GM06990 (cell line): Measurements from ENCODE around the gene CKAP5.

Source experiments
- DNase-seq: peaks from one replicate; pipeline ENCODE4 v3.0.0-alpha.2; 2011; ENCODE audit not compliant: insufficient read length; ENCODE audit errors: extremely low read depth
- H3K27me3 ChIP-seq: replicated peaks from 2 replicates; pipeline ENCODE4 v1.6.0; 2011; ENCODE audit warnings: low read length; ENCODE audit not compliant: control insufficient read depth, insufficient read depth
- H3K36me3 ChIP-seq: 2 replicates; pipeline ENCODE4 v1.5.1; 2011; ENCODE audit warnings: low read length; ENCODE audit not compliant: control insufficient read depth, insufficient read depth
- H3K4me3 ChIP-seq: replicated peaks from 2 replicates; pipeline ENCODE4 v1.5.1; 2011; ENCODE audit warnings: low read depth, mild to moderate bottlenecking, control low read depth, low read length
- CTCF ChIP-seq: IDR thresholded peaks from 2 replicates; pipeline ENCODE4 v1.5.1; 2011; ENCODE audit warnings: low read length, control low read depth, mild to moderate bottlenecking, inconsistent platforms; ENCODE audit not compliant: insufficient read depth, poor library complexity, severe bottlenecking

Gene CKAP5

DNA sequence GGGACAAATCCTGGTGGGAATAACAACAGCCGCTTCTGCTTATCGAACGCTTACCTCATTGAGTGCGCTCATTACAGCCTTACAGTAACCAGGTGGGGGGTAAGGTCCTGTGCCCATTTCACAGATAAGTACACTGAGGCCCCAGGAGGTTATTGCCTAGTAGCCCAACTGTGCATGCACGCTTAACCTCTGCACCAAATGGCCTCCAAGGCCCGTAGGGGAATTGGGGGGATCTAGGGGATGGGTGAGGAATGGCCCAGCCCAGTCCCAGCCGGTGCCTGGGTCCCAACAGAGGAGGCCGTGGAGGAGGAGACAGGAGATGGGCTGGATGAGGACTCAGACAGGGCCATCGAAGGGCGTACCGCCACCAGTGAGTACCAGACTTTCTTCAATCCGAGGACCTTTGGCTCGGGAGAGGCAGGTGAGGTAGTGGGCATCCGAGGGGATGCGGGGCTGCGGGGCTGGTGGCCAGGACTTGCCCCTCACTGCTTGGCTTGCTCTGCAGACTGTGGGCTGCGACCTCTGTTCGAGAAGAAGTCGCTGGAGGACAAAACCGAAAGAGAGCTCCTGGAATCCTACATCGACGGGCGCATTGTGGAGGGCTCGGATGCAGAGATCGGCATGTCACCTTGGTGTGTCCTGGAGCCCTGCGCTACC is 119.7 kb downstream of the CKAP5 start:
- Histone ChIP-seq H3K27me3 (no peaks in the 10 kb centered on the region), H3K36me3 (no peaks in the 10 kb centered on the region), H3K4me3 (no peak overlapping the region)
- DNase-seq: no peak
- TF ChIP-seq CTCF: no peak

GRCh38 chr11:46725338-46726205 is 120.5 kb downstream of the CKAP5 start:
- H3K36me3 ChIP-seq: no peaks in the 10 kb centered on the region
- DNase-seq: no peak

DNA sequence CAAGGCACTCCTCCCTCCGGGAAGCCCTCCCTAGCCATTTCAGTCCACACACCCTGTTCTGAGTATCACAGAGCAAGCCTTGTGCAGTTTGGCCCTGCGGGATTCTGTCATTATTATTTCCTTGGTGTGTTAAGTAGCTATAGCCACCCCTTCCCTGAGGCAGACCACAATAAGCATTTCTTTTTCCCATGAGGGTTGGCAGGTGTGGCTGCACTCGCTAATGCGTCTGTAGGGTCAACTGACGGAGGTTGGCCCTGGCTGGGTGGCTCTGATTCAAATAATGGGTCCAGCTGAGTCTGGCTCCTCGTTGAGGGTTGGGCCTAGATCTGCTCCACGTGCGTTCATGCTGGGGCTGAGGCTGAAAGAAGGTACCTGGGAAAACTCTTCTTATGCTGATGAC is 122.0 kb downstream of the CKAP5 start:
- no peaks in the 10 kb centered on the region for H3K27me3 ChIP-seq
- DNase-seq: no peak
- no peak for TF ChIP-seq CTCF
- no peaks in the 10 kb centered on the region for H3K36me3 ChIP-seq
- H3K4me3 ChIP-seq: no peak overlapping the region

More at GRCh38 chr11:46725338-46726205, 120.5 kb downstream of the CKAP5 start:
- TF ChIP-seq CTCF: no peak
- H3K27me3 ChIP-seq: no peaks in the 10 kb centered on the region
- no peak overlapping the region for H3K4me3 ChIP-seq

DNA sequence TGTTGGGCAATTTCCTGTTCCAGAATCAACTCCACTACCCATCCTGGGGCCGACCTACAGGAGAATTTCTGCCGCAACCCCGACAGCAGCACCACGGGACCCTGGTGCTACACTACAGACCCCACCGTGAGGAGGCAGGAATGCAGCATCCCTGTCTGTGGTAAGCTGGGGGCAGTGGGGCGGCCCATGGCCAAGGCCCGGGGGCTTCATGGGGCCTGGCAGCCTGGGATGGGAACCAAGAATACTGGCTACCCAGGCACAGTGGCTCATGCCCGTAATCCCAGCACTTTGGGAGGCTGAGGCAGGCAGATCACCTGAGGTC is 122.8 kb downstream of the CKAP5 start:
- Histone ChIP-seq H3K36me3 (no peaks in the 10 kb centered on the region), H3K27me3 (no peaks in the 10 kb centered on the region), H3K4me3 (no peak overlapping the region)
- no peak for TF ChIP-seq CTCF
- no peak for DNase-seq

DNA sequence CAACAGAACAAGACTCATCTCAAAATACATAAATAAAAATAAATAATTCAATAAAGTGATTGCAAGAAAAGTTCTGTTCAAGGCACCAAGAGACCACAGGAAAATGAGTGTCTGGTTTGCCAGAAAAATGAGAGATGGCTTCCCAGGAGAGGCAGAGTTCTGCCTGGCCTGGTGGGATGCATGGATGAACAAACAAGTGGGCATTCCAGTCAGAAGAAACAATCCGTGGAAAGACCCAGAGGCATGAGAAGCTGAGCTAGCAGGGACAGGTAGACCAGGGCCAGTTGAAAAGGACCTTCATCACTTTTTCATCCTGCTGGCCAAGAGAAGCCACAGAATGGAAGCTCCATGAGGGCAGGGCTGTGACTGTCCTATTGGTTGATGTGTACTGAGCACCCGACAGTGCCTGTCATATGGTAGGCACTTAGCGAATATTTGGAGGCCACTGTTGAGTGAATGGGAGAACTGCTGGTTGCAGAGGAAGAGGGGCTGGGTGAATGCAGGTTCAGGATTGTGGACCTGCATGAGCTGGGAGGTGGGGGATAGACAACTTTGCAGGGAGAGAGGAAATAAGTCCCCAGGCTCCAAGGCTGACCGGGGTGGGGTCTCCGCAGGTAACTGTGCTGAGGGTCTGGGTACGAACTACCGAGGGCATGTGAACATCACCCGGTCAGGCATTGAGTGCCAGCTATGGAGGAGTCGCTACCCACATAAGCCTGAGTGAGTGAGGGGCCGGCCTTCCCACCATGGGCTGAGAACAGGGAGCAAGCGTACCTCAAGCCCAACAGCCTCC is 123.3 kb downstream of the CKAP5 start:
- no peak for TF ChIP-seq CTCF
- H3K4me3 ChIP-seq: no peak overlapping the region
- no peak for DNase-seq
- no peaks in the 10 kb centered on the region for H3K36me3 ChIP-seq
- no peaks in the 10 kb centered on the region for H3K27me3 ChIP-seq
